RCC 7860 (cell line): ENCODE data around the gene RAD51C.
"Not testable (repeated sequence)": the region's sequence is repeated elsewhere in the genome, so short reads cannot be mapped to it uniquely, and the experiment has no call there.

Experiments used
- DNase-seq: peaks from one replicate; pipeline ENCODE4 v3.0.0-alpha.2; 2015; ENCODE audit warnings: low spot score
- FAIRE-seq: peaks from 2 replicates; lab custom pipeline; 2012; peaks lifted over from hg19 to GRCh38; lab: Jason Lieb, UNC

RAD51C gene

DNA sequence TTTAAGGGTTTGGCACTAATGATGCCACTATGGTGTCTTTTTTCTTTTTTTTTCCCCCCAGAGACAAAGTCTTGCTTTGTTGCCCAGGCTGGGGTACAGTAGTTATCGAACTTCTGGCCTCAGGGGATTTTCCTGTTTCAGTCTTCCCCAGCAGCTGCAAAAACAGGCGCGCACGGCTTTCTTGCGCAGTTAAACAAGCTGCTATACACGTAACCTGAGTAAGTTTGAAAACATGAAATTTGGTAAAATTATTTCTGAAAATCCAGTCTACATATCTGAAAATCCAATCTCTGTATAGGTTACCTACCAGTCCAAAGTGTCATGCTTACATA lies 12.4 kb upstream of the RAD51C start:
- DNase-seq, result no peak
- FAIRE-seq, result no peak

DNA sequence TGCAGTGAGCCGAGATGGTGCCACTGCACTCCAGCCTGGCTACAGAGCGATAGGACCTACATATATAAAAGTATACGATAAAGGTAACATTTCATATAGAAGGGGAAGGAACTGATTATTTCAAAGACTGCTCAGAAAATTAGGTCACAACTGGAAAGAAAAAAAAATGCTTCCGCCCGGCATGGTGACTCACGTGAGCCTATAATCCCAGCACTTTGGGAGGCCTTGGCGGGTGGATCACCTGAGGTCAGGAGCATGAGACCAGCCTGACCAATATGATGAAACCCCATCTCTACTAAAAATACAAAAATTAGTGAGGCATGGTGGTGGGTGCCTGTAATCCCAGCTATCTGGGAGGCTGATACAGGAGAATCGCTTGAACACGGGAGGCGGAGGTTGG lies 8.4 kb upstream of the RAD51C start:
- FAIRE-seq (no peak), DNase-seq (no peak)

DNA sequence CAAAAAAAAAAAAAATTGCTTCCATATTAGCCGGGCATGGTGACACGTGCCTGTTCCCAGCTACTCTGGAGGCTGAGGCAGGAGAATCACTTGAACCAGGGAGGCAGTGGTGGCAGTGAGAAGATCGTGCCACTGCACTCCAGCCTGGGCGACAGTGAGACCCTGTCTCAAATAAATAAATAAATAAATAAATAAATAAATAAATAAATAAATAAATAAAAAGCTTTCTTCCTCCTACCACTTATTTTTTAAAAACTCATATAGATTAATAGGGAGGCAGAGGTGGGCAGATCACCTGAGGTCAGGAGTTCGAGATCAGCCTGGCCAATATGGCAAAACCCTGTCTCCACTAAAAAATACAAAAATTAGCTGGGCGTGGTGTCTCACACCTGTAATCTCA lies 7.9 kb upstream of the RAD51C start:
- FAIRE-seq, DNase-seq: not testable (repeated sequence)

DNA sequence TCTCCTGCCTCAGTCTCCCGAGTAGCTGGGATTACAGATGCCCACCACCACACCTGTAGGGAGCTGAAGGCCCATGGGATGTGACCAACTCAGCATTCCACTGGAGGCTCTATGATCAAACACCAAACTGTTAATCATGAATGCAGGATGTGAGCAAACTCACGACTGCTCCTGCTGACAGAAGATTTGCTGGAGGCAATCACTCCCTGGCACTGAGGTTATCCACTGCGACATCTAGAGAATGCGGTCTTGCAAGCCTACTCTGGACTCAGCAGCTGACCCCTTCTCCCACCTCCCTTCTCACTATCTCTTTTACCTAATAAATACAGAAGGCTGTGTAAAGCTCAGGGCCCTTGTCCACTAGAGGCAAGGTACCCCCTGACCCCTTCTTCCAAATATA lies 5.4 kb upstream of the RAD51C start:
- no peak for FAIRE-seq

DNA sequence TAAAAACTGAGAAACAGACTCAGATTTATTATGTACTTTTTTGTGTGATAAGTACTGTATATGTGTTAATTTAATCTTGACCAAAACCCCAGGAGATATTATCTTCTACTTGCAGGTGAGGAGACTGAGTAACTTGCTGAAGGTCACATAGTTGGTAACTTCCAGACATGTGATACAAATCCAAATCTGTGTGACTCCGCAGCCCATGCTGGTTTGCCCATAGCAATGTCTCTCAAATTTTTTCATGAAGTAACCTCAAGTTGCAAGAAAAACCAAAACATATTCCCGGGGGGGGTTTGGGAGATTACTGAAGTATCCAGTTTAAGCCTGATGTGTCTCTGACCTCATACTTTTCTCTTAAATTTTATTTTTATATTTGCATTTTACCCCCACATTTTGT lies 3.9 kb upstream of the RAD51C start:
- no peak for FAIRE-seq

More for the DNA sequence above, 5.4 kb upstream of the RAD51C start:
- DNase-seq, result no peak

DNA sequence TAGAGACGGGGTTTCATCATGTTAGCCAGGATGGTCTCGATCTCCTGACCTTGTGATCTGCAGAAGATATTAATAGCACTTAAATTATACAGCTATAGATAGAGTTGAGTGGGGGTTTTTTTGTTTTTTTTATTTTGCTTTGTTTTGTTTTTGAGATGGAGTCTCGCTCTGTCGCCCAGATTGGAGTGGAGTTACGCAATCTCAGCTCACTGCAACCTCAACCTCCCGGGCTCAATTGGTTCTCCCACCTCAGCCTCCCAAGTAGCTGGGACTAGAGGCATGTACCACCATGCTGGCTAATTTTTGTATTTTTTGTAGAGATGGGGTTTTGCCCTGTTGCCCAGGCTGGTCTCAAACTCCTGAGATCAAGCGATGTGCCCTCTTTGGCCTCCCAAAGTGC lies 2.4 kb upstream of the RAD51C start:
- not testable (repeated sequence) for DNase-seq, FAIRE-seq

More for the DNA sequence above, 3.9 kb upstream of the RAD51C start:
- no peak for DNase-seq

DNA sequence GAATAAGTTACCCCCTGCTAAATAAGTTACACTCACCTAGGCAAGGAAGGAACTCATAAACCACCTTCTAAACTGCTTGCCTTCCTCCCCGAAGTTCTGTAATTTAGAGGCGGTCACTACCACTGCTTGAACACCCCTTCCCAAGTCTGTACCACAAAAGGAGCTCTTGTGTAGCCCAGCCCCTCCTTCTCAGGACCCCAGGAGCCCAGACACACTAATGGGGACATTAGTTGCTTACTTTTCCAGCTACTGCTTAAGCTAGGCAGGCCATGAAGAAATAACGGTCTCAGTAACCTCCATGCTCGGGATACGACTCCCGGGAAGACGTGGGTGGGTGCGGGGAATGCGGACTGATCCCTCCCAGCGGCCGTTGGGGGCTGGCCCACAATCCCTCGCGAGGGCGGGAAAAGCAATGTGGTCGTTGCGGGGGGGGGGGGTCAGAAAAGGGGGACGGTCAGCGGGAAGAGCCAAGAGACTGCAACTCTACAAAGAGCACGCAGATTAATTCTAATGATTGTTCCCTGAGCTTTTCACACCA lies 632 bp upstream of the RAD51C start, which contains the start of gene TEX14:
Gene TEX14 (minus strand): TSS at position 345 of the 538 bp plus-strand sequence. CDS start 40,044 bp downstream, outside the sequence.
- no peak for FAIRE-seq
- DNase-seq, result no peak

DNA sequence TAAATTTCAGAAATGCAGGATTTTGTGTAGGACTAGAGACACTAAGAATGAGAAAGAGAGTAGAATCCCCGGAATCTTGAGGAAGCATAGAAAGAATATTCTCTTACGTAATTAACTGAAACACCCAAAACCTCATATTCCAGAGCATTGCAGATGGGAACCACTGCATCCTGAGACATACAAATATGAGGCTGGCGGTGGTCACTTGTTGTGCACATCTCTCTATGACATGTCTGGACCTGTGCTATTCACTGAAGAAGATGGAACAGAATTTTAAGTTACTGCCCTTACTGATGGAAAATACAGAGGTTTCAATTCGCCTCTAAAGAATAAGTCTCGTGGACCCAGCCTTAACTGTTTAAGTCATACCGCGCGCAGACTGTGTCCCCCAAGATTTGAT lies 806 bp downstream of the RAD51C start:
- DNase-seq (no peak), FAIRE-seq (no peak)

DNA sequence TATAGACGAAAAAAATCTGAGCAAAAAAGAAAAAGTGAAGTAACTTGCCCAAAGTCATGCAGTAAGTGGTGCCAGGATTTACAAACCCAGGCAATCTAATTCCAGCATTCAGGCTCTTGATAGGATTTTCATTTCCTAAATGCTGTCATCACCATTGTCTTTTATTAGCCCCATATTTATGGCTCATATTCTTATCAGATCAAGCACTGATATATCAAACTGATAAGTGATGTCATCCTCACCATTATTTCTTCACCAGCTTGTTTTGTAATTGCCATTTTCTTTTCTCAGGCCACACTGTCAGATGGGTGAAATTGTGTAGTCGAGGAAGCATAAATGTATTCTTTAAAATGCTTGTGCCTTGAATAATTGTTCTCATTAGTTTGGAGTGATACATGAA lies 1.3 kb downstream of the RAD51C start:
- FAIRE-seq (no peak), DNase-seq (no peak)

DNA sequence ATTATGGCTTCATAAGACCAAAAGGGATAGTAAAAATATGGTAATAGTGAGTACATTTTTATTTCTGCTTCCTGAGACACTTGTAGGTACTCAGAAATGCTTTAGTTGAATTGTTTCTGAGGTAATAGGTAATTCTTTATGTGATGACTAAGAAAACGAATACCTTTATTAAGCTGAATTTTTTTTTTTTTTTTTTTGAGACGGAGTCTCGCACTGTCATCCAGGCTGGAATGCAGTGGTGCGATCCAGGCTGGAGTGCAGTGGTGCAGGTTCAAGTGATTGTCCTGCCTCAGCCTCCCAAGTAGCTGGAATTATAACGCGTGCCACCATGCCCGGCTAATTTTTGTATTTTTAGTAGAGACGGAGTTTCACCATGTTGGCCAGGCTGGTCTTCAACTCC lies 1.9 kb downstream of the RAD51C start:
- FAIRE-seq (peak; percentile 42), DNase-seq (peak; percentile 22)

DNA sequence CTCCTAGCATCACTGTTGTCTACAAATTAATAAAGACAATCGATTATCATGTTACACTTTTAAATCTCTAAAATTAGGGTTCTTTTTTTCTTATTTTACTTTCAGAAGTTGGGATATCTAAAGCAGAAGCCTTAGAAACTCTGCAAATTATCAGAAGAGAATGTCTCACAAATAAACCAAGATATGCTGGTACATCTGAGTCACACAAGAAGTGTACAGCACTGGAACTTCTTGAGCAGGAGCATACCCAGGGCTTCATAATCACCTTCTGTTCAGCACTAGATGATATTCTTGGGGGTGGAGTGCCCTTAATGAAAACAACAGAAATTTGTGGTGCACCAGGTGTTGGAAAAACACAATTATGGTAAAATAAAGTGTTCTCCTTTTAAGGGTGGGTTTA lies 2.4 kb downstream of the RAD51C start:
- no peak for DNase-seq
- no peak for FAIRE-seq

DNA sequence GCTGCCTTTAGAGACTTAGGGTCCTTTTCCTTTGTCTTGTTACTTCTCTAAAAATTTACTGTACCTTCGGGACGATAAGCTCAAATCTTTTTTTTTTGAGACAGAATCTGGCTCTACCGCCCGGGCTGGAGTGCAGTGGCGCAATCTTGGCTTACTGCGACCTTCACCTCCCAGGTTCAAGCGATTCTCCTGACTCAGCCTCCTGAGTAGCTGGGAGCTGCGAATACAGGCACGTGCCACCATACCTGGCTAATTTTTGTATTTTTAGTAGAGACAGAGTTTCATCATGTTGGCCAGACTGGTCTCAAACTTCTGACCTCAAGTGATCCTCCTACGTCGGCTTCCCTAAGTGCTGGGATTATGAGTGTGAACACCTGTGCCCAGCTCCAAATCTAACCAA lies 7.4 kb downstream of the RAD51C start:
- DNase-seq, result no peak
- no peak for FAIRE-seq

DNA sequence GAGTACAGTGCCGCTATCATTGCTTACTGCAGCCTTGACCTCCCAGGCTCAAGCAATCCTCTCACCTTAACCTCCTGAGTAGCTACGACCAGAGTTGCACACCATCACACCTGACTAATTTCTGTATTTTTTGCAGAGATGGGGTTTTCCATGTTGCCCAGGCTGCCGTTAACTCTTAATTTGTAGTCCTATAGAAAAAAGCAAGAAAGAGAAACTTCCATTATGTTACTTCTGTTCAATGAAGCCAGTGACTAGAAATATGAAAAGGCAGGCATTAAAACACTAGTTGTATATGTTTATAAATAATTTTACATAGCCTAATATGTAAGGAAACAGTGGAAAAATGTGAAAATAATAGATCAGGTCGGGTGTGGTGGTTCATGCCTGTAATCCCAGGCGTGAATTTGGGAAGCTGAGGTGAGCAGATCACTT lies 9.7 kb downstream of the RAD51C start:
- no peak for DNase-seq
- no peak for FAIRE-seq

DNA sequence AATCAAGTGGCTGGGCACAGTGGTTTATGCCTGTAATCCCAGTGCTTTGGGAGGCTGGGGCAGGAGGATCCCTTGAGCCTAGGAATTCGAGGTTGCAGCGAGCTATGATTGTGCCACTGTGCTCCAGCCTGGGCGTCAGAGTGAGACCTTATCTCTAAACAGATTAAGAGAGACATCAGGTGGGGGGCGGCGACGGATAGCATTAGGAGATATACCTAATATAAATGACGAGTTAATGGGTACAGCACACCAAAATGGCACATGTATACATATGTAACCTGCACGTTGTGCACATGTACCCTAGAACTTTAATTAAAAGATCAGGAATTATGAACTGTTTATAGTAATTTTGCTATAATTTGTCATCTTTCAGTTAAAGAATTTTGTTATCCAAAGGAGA lies 10.3 kb downstream of the RAD51C start:
- no peak for FAIRE-seq
- no peak for DNase-seq

DNA sequence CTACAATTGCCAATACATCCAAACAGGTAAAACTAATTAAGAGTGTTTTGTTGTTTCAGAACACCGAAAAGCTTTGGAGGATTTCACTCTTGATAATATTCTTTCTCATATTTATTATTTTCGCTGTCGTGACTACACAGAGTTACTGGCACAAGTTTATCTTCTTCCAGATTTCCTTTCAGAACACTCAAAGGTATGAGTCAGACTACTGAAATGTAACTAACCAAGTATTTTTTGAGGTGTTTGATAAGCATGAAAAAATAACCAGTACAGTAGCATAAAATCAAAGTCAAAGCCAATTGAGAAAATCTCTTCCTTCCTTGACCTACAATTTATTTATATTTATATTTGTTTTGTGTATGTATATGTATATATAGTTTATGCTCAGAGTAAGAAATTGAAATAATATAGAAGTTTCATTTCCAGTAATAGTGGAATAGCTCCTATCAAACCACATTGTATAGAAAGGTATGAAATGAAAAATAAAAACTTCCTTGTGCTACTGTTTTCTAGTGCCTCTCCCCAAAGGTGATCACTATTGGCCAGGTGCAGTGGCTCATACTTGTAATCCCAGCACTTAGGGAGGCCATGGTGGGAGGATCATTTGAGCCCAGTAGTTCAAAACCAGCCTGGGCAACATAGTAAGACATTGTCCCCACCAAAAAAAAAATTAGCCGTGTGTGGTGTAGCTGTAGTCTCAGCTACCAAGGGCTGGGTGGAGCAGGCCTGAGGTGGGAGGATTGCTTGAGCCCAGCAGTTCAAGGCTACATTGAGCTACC lies 10.9 kb downstream of the RAD51C start:
- FAIRE-seq (no peak), DNase-seq (peak; percentile 25)

DNA sequence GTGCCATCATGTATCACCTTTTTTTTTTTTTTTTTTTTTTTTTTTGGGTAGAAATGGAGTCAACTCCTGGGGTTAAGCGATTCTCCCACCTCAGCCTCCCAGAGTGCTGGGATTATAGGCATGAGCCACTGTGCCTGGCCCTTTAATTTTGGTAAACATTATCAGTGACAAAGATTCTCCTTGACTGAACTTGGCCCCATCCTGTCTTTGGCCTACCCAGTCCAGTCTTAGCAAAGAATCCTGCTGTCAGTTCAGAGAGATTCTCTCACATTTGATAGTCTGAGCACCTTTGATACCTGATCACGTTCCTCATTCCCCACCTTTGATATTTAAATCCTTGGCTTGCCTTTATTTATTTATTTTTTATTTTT lies 11.5 kb downstream of the RAD51C start:
- DNase-seq (no peak), FAIRE-seq (no peak)

DNA sequence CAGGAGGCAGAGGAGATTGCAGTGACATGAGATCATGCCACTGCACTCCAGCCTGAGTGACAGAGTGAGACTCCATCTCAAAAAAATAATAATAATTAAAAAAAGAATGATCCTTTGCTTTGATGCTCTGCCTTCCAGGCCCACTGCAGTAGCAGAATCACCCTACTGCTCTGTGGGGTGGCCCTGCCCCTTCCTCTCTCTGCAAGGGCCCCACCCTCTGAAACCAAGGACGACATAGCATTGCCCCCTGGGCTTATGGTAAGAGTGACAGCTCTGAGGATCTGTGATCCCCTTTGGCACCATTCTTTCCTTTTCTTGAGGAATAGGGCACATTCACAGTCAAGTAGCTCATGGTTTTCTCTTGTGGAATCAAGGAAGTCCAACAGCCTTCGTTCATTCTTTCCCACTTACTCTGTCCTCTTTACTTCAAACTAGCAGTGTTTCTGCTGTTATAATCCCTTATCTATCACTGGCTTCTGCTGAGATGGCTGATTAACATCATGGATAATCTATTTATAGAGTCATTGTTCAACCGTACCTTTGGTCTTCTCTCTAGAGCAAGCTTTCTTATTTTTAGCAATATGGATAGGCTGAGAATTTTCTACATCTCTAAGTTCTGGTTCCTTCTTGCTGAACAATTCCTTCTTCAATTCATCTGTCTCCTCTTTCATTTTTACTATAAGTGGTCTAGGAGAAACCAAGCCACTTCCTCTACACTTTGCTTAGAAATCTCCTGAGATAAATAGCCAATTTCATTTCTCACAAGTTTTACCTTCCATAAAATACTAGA lies 14.1 kb downstream of the RAD51C start:
- FAIRE-seq, result no peak
- no peak for DNase-seq

DNA sequence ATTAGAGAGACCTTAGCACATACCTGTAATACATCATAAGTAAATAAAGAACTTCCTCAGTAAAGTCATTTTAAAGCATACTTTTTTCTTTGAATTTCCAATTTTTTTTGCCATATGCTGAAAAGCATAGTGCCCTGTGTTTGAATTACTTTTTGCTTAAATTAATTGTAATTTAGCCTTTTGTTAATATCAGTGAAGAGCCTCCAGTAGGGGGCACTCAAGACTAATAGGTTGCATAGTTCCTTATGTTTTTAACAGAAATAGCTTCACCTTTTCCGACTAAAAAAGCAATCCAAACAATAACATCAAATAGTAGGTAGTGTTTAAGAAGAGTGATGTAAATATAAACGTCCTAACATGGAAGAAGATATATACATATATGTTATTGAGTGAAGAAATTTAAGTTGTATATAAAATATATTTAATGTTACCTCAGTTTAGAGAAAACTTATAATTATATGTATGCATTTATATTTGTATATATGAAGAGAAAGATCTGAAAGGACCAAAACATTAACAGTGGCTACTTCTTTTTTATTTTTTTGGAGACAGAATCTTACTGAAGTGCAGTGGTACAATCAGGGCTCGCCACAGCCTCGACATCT lies 18.6 kb downstream of the RAD51C start:
- DNase-seq, result peak; percentile 45
- FAIRE-seq, result peak; percentile 80

DNA sequence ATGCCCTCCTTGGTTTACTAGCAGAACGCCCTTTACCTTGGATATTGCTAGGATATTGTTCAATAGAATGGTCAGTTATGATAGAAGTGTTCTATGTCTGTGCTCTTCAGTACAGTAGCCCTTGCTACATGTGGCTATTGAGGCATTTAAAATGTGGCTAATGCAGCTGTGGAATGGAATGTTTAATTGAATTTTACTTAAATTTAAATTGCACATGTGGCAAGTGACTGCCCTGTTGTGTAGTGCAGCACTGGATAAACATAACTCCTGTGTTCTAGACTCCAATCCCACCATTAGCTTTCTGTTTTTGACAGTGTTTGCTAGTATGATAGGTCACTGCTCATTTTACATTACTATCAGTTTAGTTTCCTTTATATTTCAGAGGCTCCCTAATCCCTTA lies 29.9 kb downstream of the RAD51C start:
- no peak for DNase-seq
- no peak for FAIRE-seq

DNA sequence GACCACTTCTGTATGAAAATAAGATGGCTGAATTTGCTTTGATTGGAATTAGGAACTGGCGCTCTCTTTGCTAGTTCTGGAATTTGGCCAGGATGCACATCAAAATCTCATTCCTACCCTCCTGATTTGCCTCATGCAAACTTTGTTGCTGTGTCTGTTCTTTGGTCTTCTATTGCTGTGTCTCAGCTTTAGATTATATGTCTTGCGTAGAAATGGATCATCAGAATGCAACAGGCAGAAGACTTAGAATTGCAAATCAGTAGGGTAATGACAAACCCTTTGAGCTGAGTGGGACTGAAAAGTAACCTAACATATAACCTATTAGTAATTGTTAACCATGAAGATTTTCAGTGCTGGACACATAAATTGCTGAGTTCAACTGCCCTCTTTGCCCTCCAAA lies 30.3 kb downstream of the RAD51C start:
- FAIRE-seq (no peak), DNase-seq (no peak)

DNA sequence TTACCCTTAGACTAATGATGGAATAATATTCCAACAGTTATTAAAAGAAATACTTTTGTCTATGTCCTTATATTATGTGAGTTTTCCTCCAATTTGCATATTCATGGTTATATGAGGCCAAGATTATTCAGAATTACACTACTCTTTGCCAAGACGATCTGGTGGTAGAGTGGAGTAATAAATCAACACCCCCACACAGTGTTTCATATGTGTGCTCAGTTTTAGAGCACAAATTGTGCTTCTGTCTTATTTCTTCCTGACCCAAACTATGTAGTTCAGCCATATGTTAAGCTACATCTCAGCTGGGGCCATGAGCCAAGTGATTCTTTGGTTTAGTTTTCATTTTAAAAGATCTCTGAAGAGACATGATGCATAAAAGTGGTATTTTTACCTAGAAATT lies 36.4 kb downstream of the RAD51C start:
- DNase-seq, result no peak
- no peak for FAIRE-seq

DNA sequence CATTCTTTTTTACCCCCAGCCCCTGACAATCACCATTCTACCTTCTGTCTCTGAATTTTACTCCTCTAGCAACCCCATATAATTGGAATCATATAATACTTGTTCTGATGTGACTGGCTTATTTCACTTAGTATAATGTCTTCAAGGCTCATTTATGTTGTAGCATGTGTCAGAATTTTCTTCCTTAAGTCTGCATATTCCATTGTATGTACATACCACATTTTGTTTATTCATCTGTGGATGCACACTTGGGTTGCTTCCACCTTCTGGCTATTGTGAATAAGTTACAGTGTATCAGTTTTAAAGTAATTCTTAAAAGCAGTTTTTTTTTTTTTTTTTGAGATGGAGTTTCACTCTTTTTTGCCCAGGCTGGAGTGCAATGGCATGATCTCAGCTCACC lies 38.5 kb downstream of the RAD51C start:
- no peak for FAIRE-seq
- no peak for DNase-seq
